Caco-2 (cell line): Measurements from ENCODE around the gene ANO1. TPM values are rescaled to one million over a fixed set of nuclear protein-coding genes. Genes with fewer than 3 reads are reported as not detected.

Source experiments
- BruUV-seq: library from RNA; stranded (reverse); fragments of 400-500 nt; replicated peaks from 2 replicates; lab custom pipeline; 2021; lab: Mats Ljungman, UMichigan
- CTCF ChIA-PET: fragments of 300-600 bp; sonication (Branson Sonifier 250); formaldehyde crosslinking; loops from one replicate; lab custom pipeline; 2022; ENCODE audit warnings: antibody characterized with exemption; lab: Charles Lee
- POLR2A ChIA-PET: fragments of 300-600 bp; sonication (Branson Sonifier 250); formaldehyde crosslinking; loops from one replicate; lab custom pipeline; 2022; ENCODE audit warnings: antibody characterized with exemption; lab: Charles Lee
- DNase-seq, 2 experiments: peaks; one replicate each; pipeline versions ENCODE4 v3.0.0 to v3.0.0-alpha.2; 2020 to 2022
- H3K27me3 ChIP-seq: replicated peaks from 2 replicates; pipeline ENCODE4 v1.6.0; 2011; ENCODE audit warnings: low read length; ENCODE audit not compliant: control insufficient read depth, insufficient read depth
- H3K36me3 ChIP-seq: 2 replicates; pipeline ENCODE4 v1.5.1; 2011; ENCODE audit warnings: low read length; ENCODE audit not compliant: control insufficient read depth, insufficient read depth
- H3K4me1 ChIP-seq: fragments of 250-450 bp; sonication (Bioruptor Pico); 2 replicates; pipeline ENCODE4 v1.5.1; 2020; ENCODE audit warnings: mild to moderate bottlenecking
- H3K4me3 ChIP-seq: 2 replicates; pipeline ENCODE4 v1.5.1; 2011; ENCODE audit warnings: low read depth, mild to moderate bottlenecking, control low read depth, low read length
- H3K9me3 ChIP-seq: fragments of 250-450 bp; sonication (Bioruptor Pico); 2 replicates; pipeline ENCODE4 v1.5.1; 2020; ENCODE audit warnings: mild to moderate bottlenecking, moderate library complexity
- H3K27ac Mint-ChIP-seq: one replicate; pipeline ENCODE4 v1.8.0; 2022; ENCODE audit warnings: mixed read lengths; ENCODE audit not compliant: unreplicated experiment
- H3K27me3 Mint-ChIP-seq: one replicate; pipeline ENCODE4 v1.8.0; 2022; ENCODE audit warnings: mixed read lengths; ENCODE audit not compliant: insufficient read depth, unreplicated experiment
- H3K36me3 Mint-ChIP-seq: one replicate; pipeline ENCODE4 v1.8.0; 2022; ENCODE audit warnings: mild to moderate bottlenecking, mixed read lengths; ENCODE audit not compliant: insufficient read depth, unreplicated experiment
- H3K4me1 Mint-ChIP-seq: one replicate; pipeline ENCODE4 v1.8.0; 2022; ENCODE audit warnings: low read depth, mixed read lengths; ENCODE audit not compliant: unreplicated experiment
- H3K4me3 Mint-ChIP-seq: one replicate; pipeline ENCODE4 v1.8.0; 2022; ENCODE audit warnings: mild to moderate bottlenecking, moderate library complexity, mixed read lengths; ENCODE audit not compliant: unreplicated experiment
- H3K9me3 Mint-ChIP-seq: one replicate; pipeline ENCODE4 v1.8.0; 2022; ENCODE audit warnings: mixed read lengths; ENCODE audit not compliant: unreplicated experiment
- CTCF ChIP-seq, 2 experiments: fragments of 200-600 bp in 1 of 2; IDR thresholded peaks; 1 replicate in 1 of 2; 2 replicates in 1 of 2; pipeline versions ENCODE4 v1.5.1 to v1.8.0; 2011 to 2022; ENCODE audit warnings: antibody characterized with exemption in 1 of 2, control low read depth in 1 of 2, inconsistent platforms in 1 of 2, low read depth in 1 of 2, low read length in 1 of 2, mild to moderate bottlenecking in 1 of 2, moderate library complexity in 1 of 2; ENCODE audit not compliant: insufficient read depth in 1 of 2, severe bottlenecking in 1 of 2, unreplicated experiment in 1 of 2
- intact Hi-C: fragments of 100-400 bp; cut with micrococcal nuclease; formaldehyde crosslinking; loops from one replicate; pipeline ENCODE4 v1.10.0; 2022; ENCODE audit not compliant: unreplicated experiment
- total RNA-seq: library from RNA; stranded (reverse); gene quantifications from 2 replicates; pipeline ENCODE4 v1.2.3, GENCODE V29; 2022

ANO1 gene
- total RNA-seq, 1 experiment from 2014 or later = 8.4 TPM

GRCh38 chr11:70153133-70153727 is 75.1 kb downstream of the ANO1 start:
- no peaks in the 10 kb centered on the region for H3K36me3 ChIP-seq
- Mint-ChIP-seq H3K4me1 (no peaks in the 10 kb centered on the region), H3K27me3 (no peaks in the 10 kb centered on the region), H3K4me3 (no peak overlapping the region), H3K27ac (no peak overlapping the region), H3K9me3 (no peaks in the 10 kb centered on the region), H3K36me3 (no peaks in the 10 kb centered on the region)
- intact Hi-C loops = no loop called here
- no TSS peak for BruUV-seq
- ChIA-PET CTCF (interaction anchor here (0.5 kb wide), 1 partner anchor 24 kb away, joined by 12 read pairs; no protein-coding TSS in a partner anchor), POLR2A (no interaction called here)
- TF ChIP-seq CTCF (IDR thresholded peaks at IDR 0.05; ENCODE audit: insufficient read depth in 1 of 2, low read depth in 1 of 2, low read length in 1 of 2, severe bottlenecking in 1 of 2, unreplicated experiment in 1 of 2) = no peak
- DNase-seq = no peak
- H3K4me1 ChIP-seq = no peaks in the 10 kb centered on the region
- no peaks in the 10 kb centered on the region; the same call in 1 of the 2 replicates for H3K9me3 ChIP-seq
- H3K4me3 ChIP-seq = no peak overlapping the region
- no peaks in the 10 kb centered on the region; the same call in 1 of the 2 replicates for H3K27me3 ChIP-seq

- Histone ChIP-seq H3K4me1 (no peaks in the 10 kb centered on the region), H3K9me3 (no peaks in the 10 kb centered on the region), H3K4me3 (no peak overlapping the region), H3K36me3 (no peaks in the 10 kb centered on the region), H3K27me3 (no peaks in the 10 kb centered on the region; the same call in 1 of the 2 replicates)
- no TSS peak for BruUV-seq
- TF ChIP-seq CTCF (IDR thresholded peaks at IDR 0.05; ENCODE audit: insufficient read depth in 1 of 2, low read depth in 1 of 2, low read length in 1 of 2, severe bottlenecking in 1 of 2, unreplicated experiment in 1 of 2) = no peak
- ChIA-PET POLR2A (no interaction called here), CTCF (no interaction called here)
- Mint-ChIP-seq H3K4me3 (no peak overlapping the region), H3K9me3 (no peaks in the 10 kb centered on the region), H3K27me3 (no peaks in the 10 kb centered on the region), H3K27ac (no peak overlapping the region), H3K4me1 (no peaks in the 10 kb centered on the region), H3K36me3 (no peaks in the 10 kb centered on the region)
- intact Hi-C loops = no loop called here
- no peak for DNase-seq
Observed at GRCh38 chr11:70155386-70155785, 77.3 kb downstream of the ANO1 start.

- Histone ChIP-seq H3K27me3 (no peaks in the 10 kb centered on the region; the same call in 1 of the 2 replicates), H3K36me3 (no peaks in the 10 kb centered on the region), H3K4me1 (no peaks in the 10 kb centered on the region), H3K4me3 (no peak overlapping the region), H3K9me3 (no peaks in the 10 kb centered on the region)
- BruUV-seq = no TSS peak
- CTCF ChIA-PET = interaction anchor here (0.6 to 0.7 kb wide), 2 partner anchors 241 to 273 kb away, joined by 3 to 8 read pairs; no protein-coding TSS in a partner anchor
- Mint-ChIP-seq H3K27ac (no peak overlapping the region), H3K9me3 (no peaks in the 10 kb centered on the region), H3K36me3 (no peaks in the 10 kb centered on the region), H3K27me3 (no peaks in the 10 kb centered on the region), H3K4me3 (no peak overlapping the region), H3K4me1 (no peaks in the 10 kb centered on the region)
- no peak for TF ChIP-seq CTCF (IDR thresholded peaks at IDR 0.05; ENCODE audit: insufficient read depth in 1 of 2, low read depth in 1 of 2, low read length in 1 of 2, severe bottlenecking in 1 of 2, unreplicated experiment in 1 of 2)
- POLR2A ChIA-PET = no interaction called here
- no peak for DNase-seq
- intact Hi-C loops = no loop called here
Observed at GRCh38 chr11:70156291-70157037, 78.3 kb downstream of the ANO1 start.
